NCI-H510A treated with DMSO at 0.1 percent for 48 hours (cell line): ENCODE data around the gene LHB.
A peak's percentile ranks its signal among the peaks of the same experiment; 100 is the strongest.
"Not testable (repeated sequence)": the region's sequence is repeated elsewhere in the genome, so short reads cannot be mapped to it uniquely, and the experiment has no call there.

Experiments
- DNase-seq: peaks from one replicate; lab custom pipeline; 2025; lab: John Stamatoyannopoulos, UW

The LHB gene

GRCh38 chr19:49017041-49017665 lies at the start of gene LHB:
Gene LHB (minus strand): TSS chr19:49017091. CDS start chr19:49017081, 10 bp downstream.
- DNase-seq: no peak

- no peak for DNase-seq
These were observed 49.1 kb upstream of the LHB start for GRCh38 chr19:49065905-49066512.

GRCh38 chr19:49064768-49065611 lies 48.1 kb upstream of the LHB start, which contains the start of gene NTF4:
Gene NTF4 (minus strand): TSS chr19:49064818. CDS start chr19:49061997, 2,821 bp downstream.
- peak; percentile 9 for DNase-seq

GRCh38 chr19:49064029-49064629 lies 47.2 kb upstream of the LHB start:
- DNase-seq: no peak

- DNase-seq: no peak
These were observed 44.6 kb upstream of the LHB start for GRCh38 chr19:49061445-49061844.

GRCh38 chr19:49061000-49061399 lies 44.1 kb upstream of the LHB start:
- DNase-seq: no peak

- no peak for DNase-seq
These were observed 42.2 kb upstream of the LHB start for GRCh38 chr19:49059053-49059452.

- DNase-seq: no peak
These were observed 41.7 kb upstream of the LHB start for GRCh38 chr19:49058562-49058961.

GRCh38 chr19:49057636-49058234 lies 40.8 kb upstream of the LHB start, which contains the start of gene CGB7:
Gene CGB7 (minus strand): TSS chr19:49057749. CDS start chr19:49055375, 2,374 bp downstream.
- DNase-seq: peak; percentile 11

- not testable (repeated sequence) for DNase-seq
These were observed 40.2 kb upstream of the LHB start for GRCh38 chr19:49056902-49057596.

- DNase-seq: peak; percentile 56
These were observed 39.4 kb upstream of the LHB start for GRCh38 chr19:49056101-49056901.

- not testable (repeated sequence) for DNase-seq
These were observed 33.6 kb upstream of the LHB start for GRCh38 chr19:49050376-49051033.

GRCh38 chr19:49049834-49050233 lies 32.9 kb upstream of the LHB start:
- not testable (repeated sequence) for DNase-seq

GRCh38 chr19:49049011-49049410 lies 32.1 kb upstream of the LHB start, which contains the start of gene CGB8:
Gene CGB8 (minus strand): TSS chr19:49049111. CDS start chr19:49048739, 372 bp downstream.
- DNase-seq: not testable (repeated sequence)

GRCh38 chr19:49043548-49043947 lies 26.7 kb upstream of the LHB start, which contains the start of gene CGB5:
Gene CGB5 (plus strand): TSS chr19:49043848. CDS start chr19:49044210, 362 bp downstream.
- not testable (repeated sequence) for DNase-seq

- not testable (repeated sequence) for DNase-seq
These were observed 25.8 kb upstream of the LHB start for GRCh38 chr19:49042666-49043065.

- no peak for DNase-seq
These were observed 25.3 kb upstream of the LHB start for GRCh38 chr19:49042177-49042576.

GRCh38 chr19:49039736-49040135 lies 22.8 kb upstream of the LHB start:
- DNase-seq: not testable (repeated sequence)

GRCh38 chr19:49038557-49039276 lies 21.8 kb upstream of the LHB start:
- DNase-seq: not testable (repeated sequence)
